ENCODE results near the gene LCP1.

The LCP1 gene

DNA sequence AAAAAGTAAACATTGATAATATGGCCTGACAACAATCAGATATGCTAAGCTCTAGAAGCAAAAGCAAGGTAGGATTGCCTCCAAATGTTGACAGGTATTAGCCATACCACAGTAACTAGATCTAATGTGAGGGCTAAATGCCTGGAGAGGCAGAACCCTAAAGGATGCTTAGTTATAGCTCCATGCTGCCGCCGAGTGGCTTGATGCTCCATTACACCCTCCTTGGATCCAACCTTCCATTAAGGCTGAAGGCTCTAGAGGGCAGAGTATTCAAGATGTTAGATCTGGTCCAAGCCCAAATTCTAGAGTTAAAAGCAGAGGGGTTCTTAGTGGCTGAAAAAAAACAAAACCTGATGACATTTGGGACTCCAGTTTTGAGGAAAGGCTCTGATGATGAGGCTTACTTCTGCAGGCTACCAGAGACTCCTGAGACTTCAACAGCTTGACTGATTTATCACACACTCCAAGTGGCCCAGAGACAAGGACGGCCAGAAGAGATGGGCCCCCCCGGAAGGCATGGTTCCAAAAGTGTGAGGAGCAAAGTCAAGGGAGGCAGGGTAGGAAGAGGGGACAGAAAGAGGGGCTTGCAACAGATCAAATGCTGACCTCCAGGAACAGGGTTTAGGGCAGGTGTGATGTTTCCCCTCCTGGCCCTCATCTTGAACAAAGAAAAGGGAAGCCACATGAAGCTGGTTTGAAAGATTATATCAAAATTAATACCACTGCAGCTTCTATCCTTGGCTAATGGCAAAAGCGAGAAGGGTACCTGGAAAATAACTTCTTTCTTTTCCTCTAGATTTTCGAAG is 55.2 kb downstream of the LCP1 start:
- DNase-seq, result peak; percentile 88

DNA sequence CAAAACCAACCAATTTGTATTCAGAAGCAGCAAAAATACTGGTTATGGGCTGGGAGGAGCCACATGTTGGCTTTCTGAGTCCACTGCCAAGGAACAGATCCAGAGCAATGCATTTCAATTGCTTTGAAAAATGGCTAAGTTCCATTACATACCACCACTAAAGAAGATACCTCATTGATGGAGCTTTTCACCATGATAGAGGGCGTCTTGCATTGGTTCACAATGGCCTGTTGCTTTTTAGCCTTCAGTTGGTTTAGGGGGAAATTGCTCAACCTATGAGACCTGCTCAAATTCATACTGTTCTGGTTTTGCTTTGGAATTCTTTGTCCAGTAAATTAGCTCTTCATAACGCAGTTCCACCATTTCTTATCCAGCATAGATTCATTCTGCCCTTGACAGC is 55.9 kb downstream of the LCP1 start:
- no peak for DNase-seq

- no peak for DNase-seq
Measured at GRCh38 chr13:46124967-46125933, 56.7 kb downstream of the LCP1 start.

DNA sequence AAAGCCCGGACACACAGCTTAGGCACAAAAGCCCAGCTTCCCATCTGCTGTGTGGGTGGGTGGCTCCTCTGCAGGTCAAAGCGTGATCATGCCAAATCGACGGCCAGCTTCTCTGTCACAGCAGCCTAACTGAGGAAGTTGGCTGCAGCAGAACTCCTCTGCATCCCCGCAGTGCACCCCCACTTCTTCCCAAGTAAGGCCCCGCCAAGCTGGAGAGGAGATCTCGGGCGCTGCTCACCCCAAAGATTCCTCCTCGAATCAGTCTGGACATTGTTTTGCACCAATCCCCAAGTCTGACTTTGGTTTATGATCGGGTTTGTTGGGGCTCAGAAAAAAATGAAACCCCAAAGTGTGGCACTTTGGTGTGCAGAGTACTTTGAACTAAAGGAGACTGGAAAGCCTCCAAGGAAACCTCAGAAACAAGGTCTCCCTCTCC is 57.4 kb downstream of the LCP1 start:
- DNase-seq, result no peak

- DNase-seq, result no peak
Measured at GRCh38 chr13:46122304-46122703, 59.7 kb downstream of the LCP1 start.

DNA sequence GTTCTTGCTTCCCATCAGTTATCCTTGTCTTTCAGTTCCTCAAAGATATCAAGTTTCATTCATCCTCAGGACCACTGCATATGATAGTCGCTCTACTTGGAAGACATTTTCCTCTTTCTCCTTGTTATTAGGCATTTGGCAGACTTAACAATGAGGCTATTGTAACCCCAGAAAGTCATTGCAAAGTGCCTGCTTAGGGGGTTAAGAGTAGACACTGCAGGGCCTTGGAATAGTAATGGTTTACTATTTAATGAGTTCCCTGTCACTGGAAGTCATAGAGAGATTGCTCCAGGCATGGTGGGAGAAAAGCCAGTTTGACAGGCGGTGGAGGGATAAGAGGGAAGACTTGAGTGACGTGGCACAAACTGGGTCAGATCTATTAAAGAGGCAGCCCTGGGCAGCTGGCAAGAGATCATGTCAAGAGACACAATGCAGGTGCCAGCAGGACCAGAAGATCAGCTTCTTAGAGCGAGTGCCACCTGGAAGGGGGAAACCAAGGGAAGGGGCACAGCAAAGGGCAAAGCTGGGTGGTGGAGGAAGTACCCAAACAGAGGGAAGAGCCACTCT is 60.3 kb downstream of the LCP1 start:
- DNase-seq, result no peak

DNA sequence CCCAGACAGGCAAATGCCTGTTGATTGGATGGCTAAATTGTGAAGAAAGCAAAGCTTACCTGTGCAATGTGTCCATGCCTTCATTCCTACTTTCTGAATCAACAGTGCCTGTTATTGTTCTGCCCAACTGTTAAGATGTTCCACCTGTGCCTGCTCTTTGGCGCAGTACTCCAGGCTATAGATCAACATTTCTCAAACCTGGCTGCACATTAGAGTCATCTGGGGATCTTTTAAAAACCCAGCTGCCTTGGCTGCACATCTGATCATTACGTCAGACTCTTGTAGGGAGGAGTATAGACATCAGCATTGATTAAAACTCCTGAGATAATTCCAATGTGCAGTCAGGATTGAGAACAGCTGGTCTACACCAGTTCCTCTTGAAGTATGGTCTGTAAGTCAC is 60.9 kb downstream of the LCP1 start:
- peak; percentile 19 for DNase-seq

GRCh38 chr13:46119883-46120614 is 61.9 kb downstream of the LCP1 start:
- peak; percentile 18 for DNase-seq

GRCh38 chr13:46116653-46117502 is 65.1 kb downstream of the LCP1 start:
- DNase-seq, result no peak

GRCh38 chr13:46114613-46115012 is 67.4 kb downstream of the LCP1 start:
- DNase-seq, result no peak

GRCh38 chr13:46113596-46113995 is 68.4 kb downstream of the LCP1 start:
- DNase-seq, result no peak

DNA sequence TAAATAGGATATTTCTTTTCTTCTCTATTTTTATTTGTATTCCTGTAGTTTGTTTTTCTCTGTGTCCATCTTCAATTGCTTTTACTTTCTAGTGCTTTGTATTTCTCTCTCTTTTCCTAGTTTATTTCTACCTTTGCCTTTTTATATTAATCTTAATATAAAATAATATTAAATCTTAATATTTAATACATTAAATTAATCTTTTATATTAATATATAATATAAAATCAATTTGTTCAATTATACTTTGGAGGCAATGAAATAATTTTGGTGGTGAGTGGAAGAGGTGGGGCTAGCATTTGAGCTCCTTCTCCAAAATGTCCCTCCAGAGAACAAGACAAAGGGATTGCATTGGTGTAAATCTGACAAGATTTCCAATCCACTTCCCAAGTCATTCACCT is 70.8 kb downstream of the LCP1 start:
- no peak for DNase-seq

GRCh38 chr13:46109451-46109850 is 72.5 kb downstream of the LCP1 start:
- DNase-seq, result no peak

GRCh38 chr13:46106839-46107371 is 75.1 kb downstream of the LCP1 start:
- no peak for DNase-seq

GRCh38 chr13:46104868-46105267 is 77.1 kb downstream of the LCP1 start, which contains the start of gene CPB2:
CPB2 (minus strand) TSS chr13:46105033; CDS start chr13:46105009, 24 bp downstream.
- DNase-seq, result no peak

- no peak for DNase-seq
Measured at GRCh38 chr13:46103037-46103436, 78.9 kb downstream of the LCP1 start.

- no peak for DNase-seq
Measured at GRCh38 chr13:46102255-46102605, 79.7 kb downstream of the LCP1 start.

DNA sequence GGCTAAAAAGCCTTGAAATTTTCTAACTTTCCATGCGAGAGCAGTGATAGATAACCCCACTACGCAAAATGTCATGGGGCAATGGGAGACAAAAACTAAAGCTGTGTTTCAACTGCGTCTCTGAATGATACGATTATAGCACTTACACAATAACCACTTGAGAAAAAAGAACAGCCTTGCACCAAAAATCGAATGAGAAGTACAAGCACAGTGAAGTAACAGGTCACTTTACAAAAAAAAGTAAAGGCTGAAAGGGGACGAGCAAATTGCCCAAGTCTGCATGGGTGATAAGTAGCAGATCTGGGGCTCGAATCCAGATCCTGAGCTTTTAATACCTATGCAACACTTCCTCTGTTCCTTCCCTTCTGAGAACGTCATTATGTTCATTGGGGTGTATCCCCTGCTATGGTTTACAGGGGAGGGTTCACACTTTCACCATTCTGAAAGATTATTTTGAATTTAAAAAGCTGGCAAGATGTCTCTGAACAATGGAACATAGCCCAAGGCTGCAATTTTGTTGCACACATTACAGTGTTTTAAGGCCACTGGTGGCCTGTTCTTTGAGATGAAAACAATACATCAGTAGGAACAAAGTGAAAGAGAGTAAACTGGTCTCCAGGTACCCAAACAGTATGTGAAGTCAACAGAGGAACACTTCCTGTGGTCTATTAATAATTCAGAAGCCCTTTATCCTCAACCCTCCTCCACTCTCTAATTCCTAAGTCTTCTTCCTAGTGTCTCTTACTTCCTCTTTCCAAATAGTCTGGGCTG is 80.3 kb downstream of the LCP1 start:
- no peak for DNase-seq

GRCh38 chr13:46101002-46101401 is 81.0 kb downstream of the LCP1 start:
- DNase-seq, result no peak

GRCh38 chr13:46100191-46100815 is 81.7 kb downstream of the LCP1 start:
- DNase-seq, result no peak
